ENCODE measurements around the gene PIAS4.
"Not testable (repeated sequence)": the region's sequence is repeated elsewhere in the genome, so short reads cannot be mapped to it uniquely, and the experiment has no call there.

The PIAS4 gene

DNA sequence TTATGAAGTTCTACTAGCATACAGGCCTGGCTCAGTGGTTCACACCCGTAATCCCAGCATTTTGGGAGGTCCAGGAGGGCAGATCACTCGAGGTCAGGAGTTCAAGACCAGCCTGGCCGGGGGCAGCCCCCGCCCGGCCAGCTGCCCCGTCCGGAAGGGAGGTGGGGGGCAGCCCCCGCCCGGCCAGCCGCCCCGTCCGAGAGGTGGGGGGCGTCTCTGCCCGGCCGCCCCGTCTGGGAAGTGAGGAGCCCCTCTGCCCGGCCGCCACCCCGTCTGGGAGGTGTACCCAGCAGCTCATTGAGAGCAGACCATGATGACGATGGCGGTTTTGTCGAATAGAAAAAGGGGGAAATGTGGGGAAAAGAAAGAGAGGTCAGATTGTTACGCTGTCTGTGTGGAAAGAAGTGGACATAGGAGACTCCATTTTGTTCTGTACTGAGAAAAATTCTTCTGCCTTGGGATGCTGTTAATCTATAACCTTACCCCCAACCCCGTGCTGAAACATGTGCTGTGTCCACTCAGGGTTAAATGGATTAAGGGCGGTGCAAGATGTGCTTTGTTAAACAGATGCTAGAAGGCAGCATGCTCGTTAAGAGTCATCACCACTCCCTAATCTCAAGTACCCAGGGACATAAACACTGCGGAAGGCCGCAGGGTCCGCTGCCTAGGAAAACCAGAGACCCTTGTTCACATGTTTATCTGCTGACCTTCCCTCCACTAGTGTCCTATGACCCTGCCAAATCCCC lies 8.7 kb upstream of the PIAS4 start:
- H3K4me3 ChIP-seq; H3K4me1 ChIP-seq; H3K36me3 ChIP-seq (replicated peaks); H3K27me3 ChIP-seq (ENCODE audit: low read depth); DNase-seq (ENCODE audit: low spot score in 2 of 2); H3K9me3 ChIP-seq; in situ Hi-C loops (cut with MboI; ENCODE audit: low sequenced_read_pairs): not testable (repeated sequence)

DNA sequence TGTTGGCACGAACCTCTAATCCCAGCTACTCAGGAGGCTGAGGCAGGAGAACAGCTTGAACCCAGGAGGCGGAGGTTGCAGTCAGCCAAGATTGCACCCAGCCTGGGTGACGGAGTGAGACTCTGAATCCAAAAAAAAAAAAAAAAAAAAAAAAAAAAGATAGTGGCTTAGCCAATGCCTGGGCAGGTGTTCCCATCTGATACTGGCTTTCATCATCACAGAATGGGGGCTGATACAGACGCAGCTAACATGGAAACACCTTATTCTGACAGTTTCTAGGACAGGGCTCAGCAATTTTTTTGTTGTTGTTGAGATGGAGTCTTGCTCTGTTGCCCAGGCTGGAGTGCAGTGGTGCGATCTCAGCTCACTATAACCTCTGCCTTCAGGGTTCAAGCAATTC lies 6.7 kb upstream of the PIAS4 start:
- H3K36me3 ChIP-seq (replicated peaks); H3K4me1 ChIP-seq; H3K27me3 ChIP-seq (ENCODE audit: low read depth); H3K9me3 ChIP-seq; in situ Hi-C loops (cut with MboI; ENCODE audit: low sequenced_read_pairs); H3K4me3 ChIP-seq; DNase-seq (ENCODE audit: low spot score in 2 of 2): not testable (repeated sequence)

DNA sequence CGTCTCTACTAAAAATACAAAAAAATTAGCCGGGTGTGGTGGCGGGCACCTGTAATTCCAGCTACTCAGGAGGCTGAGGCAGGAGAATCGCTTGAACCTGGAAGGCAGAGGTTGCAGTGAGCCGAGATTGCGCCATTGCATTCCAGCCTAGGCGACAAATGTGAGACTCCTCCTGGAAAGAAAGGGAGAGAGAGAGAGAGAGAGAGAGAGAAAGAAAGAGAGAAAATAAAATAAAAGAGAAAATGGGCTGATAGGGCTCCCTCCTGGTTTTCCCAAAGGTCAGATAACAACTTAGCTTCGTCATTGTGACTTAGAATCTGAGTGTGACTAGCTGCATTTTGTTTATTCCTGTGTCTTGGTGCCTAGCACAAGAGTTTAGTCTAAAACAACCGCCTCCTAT lies 2.1 kb upstream of the PIAS4 start:
- not testable (repeated sequence) for DNase-seq (ENCODE audit: low spot score in 2 of 2)

DNA sequence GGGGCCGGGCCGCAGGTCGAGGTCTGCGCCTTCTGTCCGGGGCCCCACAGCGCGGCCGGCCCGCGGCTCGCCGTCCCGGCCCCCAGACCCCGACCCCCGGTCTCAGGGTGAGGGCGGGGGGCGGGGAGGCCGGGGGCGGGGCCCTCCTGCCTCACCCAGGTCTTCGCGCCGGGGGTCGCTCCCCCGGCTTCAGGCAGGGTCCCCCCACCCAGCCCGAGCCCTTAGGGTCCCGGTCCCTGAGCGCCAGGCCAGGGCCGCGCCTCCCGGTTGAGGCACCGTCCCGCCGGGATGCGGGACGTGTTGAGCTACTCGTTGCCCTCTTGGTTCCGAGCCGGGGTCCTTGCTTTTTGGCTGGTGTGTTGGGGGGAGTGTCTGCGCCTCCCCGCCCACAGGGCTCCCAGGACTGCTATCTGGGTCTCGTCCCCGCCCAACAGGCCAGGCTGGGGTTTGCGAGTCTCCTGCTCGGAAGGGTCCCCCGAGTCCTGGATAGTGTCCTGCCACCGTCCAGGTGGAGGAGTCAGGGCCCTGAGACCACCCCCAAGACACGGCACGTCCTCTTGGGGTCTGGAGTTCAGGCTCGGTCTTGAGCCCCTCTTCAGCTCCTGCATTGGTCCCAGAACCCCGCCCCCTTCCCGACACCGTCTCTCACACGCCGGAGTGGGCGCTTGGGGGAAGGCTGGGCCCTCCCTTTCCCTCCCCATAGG lies 452 bp downstream of the PIAS4 start:
- peak in 1 of 2 experiments; percentile 68 for DNase-seq (ENCODE audit: low spot score in 2 of 2)
- no peaks in the 10 kb centered on the region for H3K9me3 ChIP-seq
- peaks cover 5% of the 10 kb centered on the region; the same call in 1 of the 2 replicates for H3K36me3 ChIP-seq (replicated peaks)
- peaks cover 13% of the 10 kb centered on the region for H3K4me1 ChIP-seq
- in situ Hi-C loops (cut with MboI; ENCODE audit: low sequenced_read_pairs): no loop called here
- H3K4me3 ChIP-seq: peak overlapping the region; percentile 80
- H3K27me3 ChIP-seq (ENCODE audit: low read depth): no peaks in the 10 kb centered on the region

More for the DNA sequence above, 2.1 kb upstream of the PIAS4 start:
- H3K36me3 ChIP-seq (replicated peaks); in situ Hi-C loops (cut with MboI; ENCODE audit: low sequenced_read_pairs); H3K27me3 ChIP-seq (ENCODE audit: low read depth); H3K4me3 ChIP-seq; H3K9me3 ChIP-seq: not testable (repeated sequence)
- peaks cover 13% of the 10 kb centered on the region for H3K4me1 ChIP-seq

DNA sequence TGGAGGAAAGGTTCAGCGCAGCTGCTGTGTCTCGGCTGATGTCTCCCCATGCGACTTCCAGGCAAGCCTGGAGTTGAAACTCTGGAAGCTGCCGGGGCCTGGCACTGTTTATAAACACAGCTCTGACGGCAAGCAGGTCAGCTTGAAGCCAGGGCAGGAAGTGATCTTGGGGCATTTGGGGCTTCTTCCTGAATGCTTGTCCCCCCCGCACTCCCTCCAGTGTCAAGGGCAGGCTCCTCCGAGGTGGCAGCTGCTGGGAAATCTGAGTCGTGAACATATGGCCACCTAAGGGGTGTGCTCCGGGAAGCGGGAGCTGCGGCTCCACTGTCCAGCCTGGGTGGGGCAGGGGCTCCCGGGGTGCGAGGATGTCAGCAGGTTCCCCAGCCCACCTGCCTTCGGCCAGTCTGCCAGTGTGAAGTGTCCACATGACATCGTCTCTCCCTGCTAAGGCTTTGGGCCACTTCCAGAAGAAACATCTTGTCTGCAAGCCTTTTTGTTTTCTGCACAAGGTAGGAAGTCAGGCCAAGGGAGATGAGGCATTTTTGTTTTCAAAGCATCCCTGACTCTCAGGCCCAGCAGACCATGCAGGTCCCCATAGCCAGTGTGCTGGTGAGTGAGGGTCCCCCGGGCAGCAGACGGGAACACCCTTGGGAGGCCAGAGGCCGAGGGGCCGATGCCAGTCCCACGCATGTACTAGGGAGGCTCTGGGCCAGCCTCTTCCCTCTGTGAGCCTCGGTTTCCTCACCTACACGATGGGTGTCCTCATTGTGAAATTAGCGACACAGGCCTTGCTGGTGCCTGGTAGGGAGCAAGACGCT lies 2.7 kb downstream of the PIAS4 start:
- H3K36me3 ChIP-seq (replicated peaks): peaks cover 15% of the 10 kb centered on the region
- in situ Hi-C loops (cut with MboI; ENCODE audit: low sequenced_read_pairs): no loop called here
- peaks cover 13% of the 10 kb centered on the region for H3K4me1 ChIP-seq
- H3K27me3 ChIP-seq (ENCODE audit: low read depth): no peaks in the 10 kb centered on the region
- no peak overlapping the region for H3K4me3 ChIP-seq
- DNase-seq (ENCODE audit: low spot score in 2 of 2): no peak
- no peaks in the 10 kb centered on the region for H3K9me3 ChIP-seq

DNA sequence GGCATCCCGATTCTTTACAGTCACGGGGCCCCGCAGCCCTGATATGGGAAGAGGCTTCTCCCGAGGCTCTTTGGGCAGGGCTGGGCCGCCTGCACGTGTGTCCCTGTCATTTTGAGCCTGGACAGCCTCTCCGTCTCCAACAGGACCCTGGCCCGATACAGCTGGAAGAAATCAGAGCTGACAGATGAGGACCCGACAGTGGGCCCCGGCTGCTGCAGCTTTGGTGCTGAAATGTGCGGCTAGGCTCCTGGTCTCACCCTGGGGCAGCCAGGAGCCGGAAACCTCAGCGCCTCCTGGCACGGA lies 3.2 kb downstream of the PIAS4 start:
- H3K4me3 ChIP-seq: no peak overlapping the region
- no peaks in the 10 kb centered on the region for H3K9me3 ChIP-seq
- in situ Hi-C loops (cut with MboI; ENCODE audit: low sequenced_read_pairs): no loop called here
- peaks cover 13% of the 10 kb centered on the region for H3K4me1 ChIP-seq
- peaks cover 15% of the 10 kb centered on the region for H3K36me3 ChIP-seq (replicated peaks)
- H3K27me3 ChIP-seq (ENCODE audit: low read depth): no peaks in the 10 kb centered on the region
- DNase-seq (ENCODE audit: low spot score in 2 of 2): no peak

DNA sequence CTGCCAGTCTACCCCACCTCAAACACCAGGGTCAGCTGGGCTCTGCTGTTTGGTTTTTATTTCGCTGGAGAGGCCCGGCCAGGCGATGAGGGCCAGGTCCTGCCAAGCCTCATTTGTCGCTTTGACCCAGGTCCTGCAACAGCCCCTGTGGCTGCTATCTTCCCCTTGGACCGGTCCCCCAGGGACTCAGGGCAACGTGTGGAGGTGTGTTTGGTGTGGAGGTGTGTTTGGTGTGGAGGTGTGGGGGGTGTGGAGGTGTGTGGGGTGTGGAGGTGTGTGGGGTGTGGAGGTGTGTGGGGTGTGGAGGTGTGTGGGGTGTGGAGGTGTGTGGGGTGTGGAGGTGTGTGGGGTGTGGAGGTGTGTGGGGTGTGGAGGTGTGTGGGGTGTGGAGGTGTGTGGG lies 3.9 kb downstream of the PIAS4 start:
- DNase-seq (ENCODE audit: low spot score in 2 of 2); H3K4me3 ChIP-seq; H3K9me3 ChIP-seq; H3K27me3 ChIP-seq (ENCODE audit: low read depth); in situ Hi-C loops (cut with MboI; ENCODE audit: low sequenced_read_pairs): not testable (repeated sequence)
- Histone ChIP-seq H3K36me3 (replicated peaks) (peaks cover 15% of the 10 kb centered on the region), H3K4me1 (peaks cover 13% of the 10 kb centered on the region)

DNA sequence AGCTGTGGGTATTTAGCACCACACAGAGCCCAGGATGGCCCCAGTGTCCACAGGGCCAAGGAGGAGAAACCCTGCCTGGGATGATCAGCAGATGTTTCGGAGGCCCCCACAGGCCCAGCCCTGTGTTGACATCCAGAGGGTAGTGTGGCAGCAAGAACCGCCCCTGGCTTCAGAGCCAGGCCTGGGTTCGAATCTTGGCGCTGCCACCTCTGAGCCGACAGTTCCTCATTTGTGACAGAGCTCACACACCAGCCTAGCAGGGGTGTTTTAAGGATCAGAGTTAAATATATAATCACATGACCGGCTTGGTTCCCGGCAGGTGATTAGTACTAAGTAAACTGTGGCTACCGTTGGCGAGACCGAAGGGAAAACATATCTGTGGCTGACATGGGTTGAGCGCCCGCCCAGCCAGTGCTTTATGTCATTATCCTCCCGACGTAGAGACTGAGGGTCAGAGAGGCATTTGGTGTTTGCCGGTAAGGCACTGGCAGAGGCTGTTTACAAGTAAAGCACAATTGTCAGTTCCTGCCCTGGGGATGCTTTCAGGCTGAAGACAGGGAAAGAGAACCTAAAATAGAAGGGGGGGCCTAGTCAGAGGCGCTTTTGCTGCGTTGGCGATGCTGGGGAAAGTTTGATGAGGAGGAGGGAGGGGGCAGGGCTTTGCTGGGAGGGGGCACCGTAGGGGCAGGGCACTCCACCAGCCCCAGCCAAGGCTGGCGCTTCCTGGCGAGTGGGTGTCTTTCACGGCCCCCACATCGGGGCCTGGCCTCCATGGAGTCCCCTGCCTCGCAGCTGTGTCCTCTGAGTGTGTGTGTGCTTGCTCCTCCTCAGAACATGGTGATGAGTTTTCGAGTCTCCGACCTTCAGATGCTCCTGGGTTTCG lies 4.8 kb downstream of the PIAS4 start:
- in situ Hi-C loops (cut with MboI; ENCODE audit: low sequenced_read_pairs): no loop called here
- H3K4me3 ChIP-seq: no peak overlapping the region
- H3K27me3 ChIP-seq (ENCODE audit: low read depth): no peaks in the 10 kb centered on the region
- H3K9me3 ChIP-seq: no peaks in the 10 kb centered on the region
- peaks cover 10% of the 10 kb centered on the region for H3K4me1 ChIP-seq
- no peak for DNase-seq (ENCODE audit: low spot score in 2 of 2)
- peaks cover 15% of the 10 kb centered on the region for H3K36me3 ChIP-seq (replicated peaks)

DNA sequence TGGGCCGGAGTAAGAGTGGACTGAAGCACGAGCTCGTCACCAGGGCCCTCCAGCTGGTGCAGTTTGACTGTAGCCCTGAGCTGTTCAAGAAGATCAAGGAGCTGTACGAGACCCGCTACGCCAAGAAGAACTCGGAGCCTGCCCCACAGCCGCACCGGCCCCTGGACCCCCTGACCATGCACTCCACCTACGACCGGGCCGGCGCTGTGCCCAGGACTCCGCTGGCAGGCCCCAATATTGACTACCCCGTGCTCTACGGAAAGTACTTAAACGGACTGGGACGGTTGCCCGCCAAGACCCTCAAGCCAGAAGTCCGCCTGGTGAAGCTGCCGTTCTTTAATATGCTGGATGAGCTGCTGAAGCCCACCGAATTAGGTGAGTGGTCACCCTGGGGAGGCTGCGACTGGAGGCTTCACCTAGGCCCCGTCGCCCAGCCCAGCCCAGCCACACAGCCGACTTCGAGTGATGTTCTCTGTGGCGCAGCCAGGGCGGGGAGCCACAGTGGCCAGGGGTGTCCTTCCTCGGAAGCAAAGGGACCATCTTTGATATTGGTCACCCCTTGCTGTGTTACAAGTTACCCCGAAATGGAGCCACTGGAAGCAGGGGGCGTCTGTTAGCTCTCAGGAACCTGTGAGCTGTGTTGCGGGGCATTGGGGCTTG lies 5.6 kb downstream of the PIAS4 start:
- H3K9me3 ChIP-seq: no peaks in the 10 kb centered on the region
- H3K27me3 ChIP-seq (ENCODE audit: low read depth): no peaks in the 10 kb centered on the region
- in situ Hi-C loops (cut with MboI; ENCODE audit: low sequenced_read_pairs): no loop called here
- H3K36me3 ChIP-seq (replicated peaks): peaks cover 18% of the 10 kb centered on the region
- DNase-seq (ENCODE audit: low spot score in 2 of 2): no peak
- H3K4me3 ChIP-seq: no peak overlapping the region
- H3K4me1 ChIP-seq: peaks cover 10% of the 10 kb centered on the region

DNA sequence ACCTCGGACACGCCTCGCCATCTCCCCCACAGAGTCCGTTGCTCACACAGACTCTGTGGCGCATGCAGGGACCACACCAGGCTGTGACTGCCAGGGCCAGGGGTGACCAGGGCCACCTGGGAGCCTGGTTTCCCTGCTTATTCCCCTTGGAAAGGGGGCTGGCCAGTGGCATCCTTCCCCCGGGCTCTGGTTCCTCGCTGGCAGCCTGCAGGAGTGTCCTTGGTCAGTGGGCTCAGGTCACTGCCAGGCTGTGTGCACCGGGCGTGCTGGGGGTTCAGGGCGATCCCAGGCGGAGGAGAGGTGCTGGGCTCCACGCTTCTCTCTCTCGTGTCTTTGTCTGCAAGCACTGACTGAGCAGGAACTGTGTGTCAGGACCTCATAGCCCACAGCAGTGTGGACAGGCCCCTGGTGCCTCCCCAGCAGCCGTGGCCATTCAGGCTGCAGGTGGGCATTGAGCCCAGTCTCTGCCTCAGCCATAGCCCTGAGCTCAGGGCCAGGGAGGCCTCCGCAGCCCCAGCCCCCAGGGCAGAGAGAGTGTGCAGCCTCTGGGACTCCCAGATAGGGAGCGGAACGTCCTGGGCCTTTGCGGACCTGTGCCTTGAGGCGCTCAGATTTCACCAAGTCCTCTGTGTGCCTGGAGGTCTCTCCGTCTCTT lies 6.5 kb downstream of the PIAS4 start:
- Histone ChIP-seq H3K4me1 (peaks cover 3% of the 10 kb centered on the region; the same call in 1 of the 2 replicates), H3K9me3 (no peaks in the 10 kb centered on the region), H3K4me3 (no peak overlapping the region), H3K36me3 (replicated peaks) (peaks cover 20% of the 10 kb centered on the region), H3K27me3 (ENCODE audit: low read depth) (no peaks in the 10 kb centered on the region)
- no peak for DNase-seq (ENCODE audit: low spot score in 2 of 2)
- in situ Hi-C loops (cut with MboI; ENCODE audit: low sequenced_read_pairs): no loop called here

DNA sequence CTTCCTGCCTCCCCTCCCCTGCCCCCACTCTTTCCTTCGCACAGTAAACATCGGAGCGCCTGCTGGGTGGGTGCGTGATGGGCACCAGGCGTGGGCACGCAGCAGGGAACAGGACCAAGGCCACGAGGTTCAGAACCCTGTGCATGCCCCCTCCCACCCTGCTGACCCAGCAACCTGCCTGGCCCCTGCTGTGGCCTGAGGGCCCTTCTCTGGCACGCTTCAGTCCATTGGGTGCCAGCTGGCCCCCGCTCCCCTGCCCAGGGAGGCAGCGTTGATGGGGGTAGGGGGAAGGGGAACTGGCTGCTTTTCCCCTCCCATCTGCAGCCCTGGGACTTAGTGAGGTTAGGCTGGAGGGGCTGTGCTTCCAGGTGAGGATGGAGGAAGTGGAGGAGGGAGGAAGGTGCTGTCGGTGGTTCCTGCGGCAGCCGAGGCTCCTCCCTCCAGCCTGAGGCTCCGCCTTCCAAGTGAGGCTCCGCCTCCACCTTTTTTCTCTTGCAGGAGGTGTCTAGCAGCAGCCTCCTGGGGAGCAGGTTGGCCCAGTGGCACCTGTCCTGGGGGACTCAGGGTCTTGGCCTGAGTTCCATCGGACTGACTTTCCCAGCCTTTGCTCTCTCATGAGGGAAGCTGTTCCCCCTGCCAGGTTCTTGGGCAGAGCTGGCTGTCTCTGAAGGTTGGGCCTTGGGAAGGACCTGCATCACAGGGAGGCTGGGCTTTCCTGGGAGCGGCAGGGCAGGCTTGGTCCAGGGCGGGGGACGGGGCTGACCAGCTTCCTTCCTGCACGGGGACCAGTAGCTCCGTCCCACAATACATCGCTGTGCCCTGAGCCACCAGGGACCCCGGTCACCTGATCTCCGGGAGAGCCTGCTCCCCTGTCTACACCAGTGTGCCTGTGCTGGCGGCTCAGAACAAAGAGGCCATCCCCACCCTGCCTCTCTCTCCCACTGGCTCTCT lies 7.3 kb downstream of the PIAS4 start:
- DNase-seq (ENCODE audit: low spot score in 2 of 2): peak in 1 of 2 experiments; percentile 45
- Histone ChIP-seq H3K4me3 (no peak overlapping the region), H3K9me3 (no peaks in the 10 kb centered on the region), H3K4me1 (no peaks in the 10 kb centered on the region), H3K27me3 (ENCODE audit: low read depth) (no peaks in the 10 kb centered on the region), H3K36me3 (replicated peaks) (peaks cover 20% of the 10 kb centered on the region)
- in situ Hi-C loops (cut with MboI; ENCODE audit: low sequenced_read_pairs): no loop called here
